ENCODE data around the gene PRKG1. TPM values are rescaled to one million over a fixed set of nuclear protein-coding genes. Genes with fewer than 3 reads are reported as not detected.

The PRKG1 gene
- total and polyA plus RNA-seq, 2 of the 4 experiments (the other 2 are of a cell fraction): 3.5 to 18.3 TPM

DNA sequence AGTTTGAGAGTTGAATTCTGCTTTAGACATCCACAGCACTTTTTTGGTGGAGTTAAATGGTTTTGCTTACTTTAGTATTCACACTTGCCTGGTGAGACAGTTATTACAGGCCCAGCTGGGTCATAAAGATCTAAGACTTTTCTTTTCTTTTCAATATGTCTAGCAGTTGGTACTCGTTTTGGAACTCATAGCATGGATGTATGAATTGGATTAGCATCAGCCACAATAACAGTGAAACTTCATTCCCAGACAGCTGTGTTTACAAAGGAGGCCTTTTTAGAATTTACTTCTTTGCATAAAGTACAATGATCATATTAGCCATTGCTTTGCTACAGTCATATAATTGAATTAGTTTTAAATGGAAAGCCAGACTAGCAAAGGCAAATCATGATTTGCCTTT lies 1071.3 kb downstream of the PRKG1 start:
- no peak overlapping the region for H4K5ac ChIP-seq (ENCODE audit: low read depth, low read length)
- dilution Hi-C loops (cut with HindIII; ENCODE audit: low sequenced_read_pairs, unreplicated experiment): no loop called here
- intact Hi-C loops (cut with micrococcal nuclease): no loop called here
- H3K56ac ChIP-seq (ENCODE audit: extremely low read depth, insufficient read depth, low read length): no peak overlapping the region
- CTCF ChIA-PET: interaction anchor here (0.7 kb wide), 1 partner anchor 16 kb away, joined by 3 read pairs; no protein-coding TSS in a partner anchor
- POLR2A ChIA-PET (ENCODE audit: unreplicated experiment): no interaction called here
- TF ChIP-seq NFE2L2 (IDR thresholded peaks at IDR 0.05; ENCODE audit: low read depth, low read length) (no peak), RFX5 (IDR thresholded peaks at IDR 0.05; ENCODE audit: low read depth, low read length) (no peak)
- BruUV-seq (replicated peaks): no TSS peak
- H2BK120ac ChIP-seq (ENCODE audit: low read depth, low read length): no peak overlapping the region
- H3K4me3 ChIP-seq (ENCODE audit: insufficient read depth, low read depth, low read length): no peak overlapping the region
- DNase-seq (no peak), ATAC-seq (ENCODE audit: low read depth) (no peak)
- H3K14ac ChIP-seq (replicated peaks; ENCODE audit: low read depth, low read length): no peak overlapping the region
- no peak overlapping the region for H4K91ac ChIP-seq (ENCODE audit: insufficient read depth, low read depth, low read length)
- H3K4me1 ChIP-seq (ENCODE audit: control insufficient read depth, insufficient read depth, low read length): no peaks in the 10 kb centered on the region
- no peak overlapping the region for H2AK5ac ChIP-seq (ENCODE audit: low read depth, low read length)
- no peak overlapping the region for H2BK15ac ChIP-seq (ENCODE audit: low read depth, low read length)
- no peaks in the 10 kb centered on the region for H3K27me3 ChIP-seq (ENCODE audit: control insufficient read depth, insufficient read depth, low read length)
- no peak overlapping the region for H4K8ac ChIP-seq (ENCODE audit: low read depth in 2 of 2, low read length in 2 of 2)
- no peaks in the 10 kb centered on the region for H3K9me3 ChIP-seq (ENCODE audit: control insufficient read depth, insufficient read depth, low read length)
- H3K23ac ChIP-seq (ENCODE audit: low read depth, low read length): no peak overlapping the region
- H3K4ac ChIP-seq (ENCODE audit: low read depth, low read length): no peak overlapping the region
- H4K20me1 ChIP-seq (ENCODE audit: insufficient read depth, low read length): no peaks in the 10 kb centered on the region
- H3K18ac ChIP-seq (ENCODE audit: low read depth, low read length): no peak overlapping the region
- no peak overlapping the region for H2AFZ ChIP-seq (replicated peaks; ENCODE audit: low read length, poor library complexity)
- no peaks in the 10 kb centered on the region for H3K36me3 ChIP-seq (ENCODE audit: control insufficient read depth, insufficient read depth, low read length)
- no peaks in the 10 kb centered on the region; a peak in 1 of 4 replicates for H3K79me1 ChIP-seq (ENCODE audit: low read depth in 1 of 2, low read length in 2 of 2)
- no peak overlapping the region for H2BK20ac ChIP-seq (ENCODE audit: low read depth, low read length)
- no CpG with 5 or more reads among the region's 1 CpG for WGBS, 2 experiments (ENCODE audit: extremely low coverage in 2 of 2, insufficient read length in 1 of 2)
- no peak overlapping the region for H3K27ac ChIP-seq (ENCODE audit: insufficient read depth, low read length)
- in situ Hi-C loops (cut with MboI; ENCODE audit: low sequenced_read_pairs): no loop called here
- H3K9me1 ChIP-seq (ENCODE audit: insufficient read depth, low read length): no peaks in the 10 kb centered on the region
- H2AK9ac ChIP-seq (replicated peaks; ENCODE audit: low read depth, low read length, poor library complexity): no peak overlapping the region
- H3K4me2 ChIP-seq (ENCODE audit: low read depth, low read length): no peak overlapping the region
- no peak overlapping the region for H3K9ac ChIP-seq (ENCODE audit: low read depth, low read length)
- H2BK5ac ChIP-seq (ENCODE audit: low read depth, low read length, poor library complexity, severe bottlenecking): no peak overlapping the region
